Activated T-helper 2 cell treated with anti-CD3 and anti-CD28 coated beads, Interferon-gamma antibody, Interleukin-2, Interleukin-4, amounts not matched to agents 10 μg/mL and 5 μg/mL and 100 μg/mL, durations not matched to agents 14 hours and 24 hours and 36 hours (primary cell): ENCODE data around the gene POLN. TPM values are rescaled to one million over a fixed set of nuclear protein-coding genes. Genes with fewer than 3 reads are reported as not detected.

Experiments used
- DNase-seq: peaks from one replicate; pipeline ENCODE4 v3.0.0; 2021; ENCODE audit warnings: low spot score
- H3K27ac Mint-ChIP-seq: one replicate; pipeline ENCODE4 v1.8.0; 2021; ENCODE audit warnings: mixed read lengths
- H3K27me3 Mint-ChIP-seq: one replicate; pipeline ENCODE4 v1.8.0; 2021; ENCODE audit warnings: low read depth, mixed read lengths
- H3K36me3 Mint-ChIP-seq: one replicate; pipeline ENCODE4 v1.8.0; 2021; ENCODE audit warnings: low read depth, mixed read lengths
- H3K4me1 Mint-ChIP-seq: one replicate; pipeline ENCODE4 v1.8.0; 2021; ENCODE audit warnings: low read depth, mixed read lengths
- H3K4me3 Mint-ChIP-seq: one replicate; pipeline ENCODE4 v1.8.0; 2021; ENCODE audit warnings: low read depth, mild to moderate bottlenecking, moderate library complexity, mixed read lengths
- H3K9me3 Mint-ChIP-seq: one replicate; pipeline ENCODE4 v1.8.0; 2021; ENCODE audit warnings: mixed read lengths
- intact Hi-C: fragments of 100-400 bp; cut with micrococcal nuclease; formaldehyde crosslinking; loops from one replicate; pipeline ENCODE4 v1.15.1; 2023
- total RNA-seq: library from RNA; stranded (reverse); gene quantifications from 2 replicates; pipeline ENCODE4 v1.2.3, GENCODE V29; 2022

POLN gene
- total RNA-seq, 1 donor from 2014 or later = 1.4 TPM

DNA sequence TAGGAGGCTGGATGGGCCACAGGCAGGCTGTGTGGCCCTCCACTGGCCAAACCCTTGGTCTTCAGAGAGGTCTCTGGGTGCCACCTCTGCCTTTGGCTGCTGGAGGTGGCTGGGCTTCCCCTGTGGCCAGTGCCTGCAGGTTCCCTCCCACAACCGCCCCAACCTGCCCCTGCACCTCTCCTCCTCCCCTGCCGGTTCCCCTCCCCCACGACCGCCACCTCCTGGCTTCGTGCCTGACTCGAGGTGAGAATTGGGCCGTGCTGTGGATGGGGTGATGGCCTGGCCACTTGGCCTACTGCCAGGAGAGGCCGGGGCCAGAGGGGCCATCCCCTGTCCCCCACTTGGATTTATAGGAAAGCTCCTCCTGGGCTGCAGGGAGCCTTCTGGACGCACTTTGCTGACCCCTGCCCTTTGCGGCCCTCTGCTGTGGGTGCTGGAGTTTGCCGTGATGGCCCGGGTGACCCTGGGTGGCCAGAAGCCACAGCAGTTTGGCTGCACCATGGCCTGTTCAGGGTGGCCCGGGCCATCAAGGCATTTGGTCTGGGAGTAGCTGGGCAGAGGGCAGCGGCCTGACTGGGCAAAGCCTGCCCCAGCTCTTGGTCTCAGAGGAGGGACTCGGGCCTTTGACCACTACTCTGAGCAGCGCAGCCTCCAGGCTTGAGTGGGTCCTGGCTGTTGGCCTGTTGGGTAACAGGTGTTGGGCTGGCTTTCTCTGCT lies 179.0 kb downstream of the POLN start:
- Mint-ChIP-seq H3K27ac (no peak overlapping the region), H3K36me3 (no peaks in the 10 kb centered on the region), H3K4me1 (no peaks in the 10 kb centered on the region), H3K27me3 (no peaks in the 10 kb centered on the region), H3K4me3 (no peak overlapping the region), H3K9me3 (no peaks in the 10 kb centered on the region)
- intact Hi-C loops = no loop called here
- no peak for DNase-seq

- no peak for DNase-seq
- no peaks in the 10 kb centered on the region for H3K36me3 Mint-ChIP-seq
- no peaks in the 10 kb centered on the region for H3K9me3 Mint-ChIP-seq
- intact Hi-C loops = no loop called here
- H3K27ac Mint-ChIP-seq = no peak overlapping the region
- H3K4me3 Mint-ChIP-seq = no peak overlapping the region
- H3K27me3 Mint-ChIP-seq = peaks cover 7% of the 10 kb centered on the region
- no peaks in the 10 kb centered on the region for H3K4me1 Mint-ChIP-seq
Measured at GRCh38 chr4:2062168-2062807, 179.6 kb downstream of the POLN start.

GRCh38 chr4:2061186-2062131 lies 180.5 kb downstream of the POLN start:
- Mint-ChIP-seq H3K27me3 (peaks cover 13% of the 10 kb centered on the region), H3K27ac (no peak overlapping the region), H3K4me1 (no peaks in the 10 kb centered on the region), H3K9me3 (no peaks in the 10 kb centered on the region), H3K36me3 (no peaks in the 10 kb centered on the region), H3K4me3 (no peak overlapping the region)
- intact Hi-C loops = no loop called here
- no peak for DNase-seq

DNA sequence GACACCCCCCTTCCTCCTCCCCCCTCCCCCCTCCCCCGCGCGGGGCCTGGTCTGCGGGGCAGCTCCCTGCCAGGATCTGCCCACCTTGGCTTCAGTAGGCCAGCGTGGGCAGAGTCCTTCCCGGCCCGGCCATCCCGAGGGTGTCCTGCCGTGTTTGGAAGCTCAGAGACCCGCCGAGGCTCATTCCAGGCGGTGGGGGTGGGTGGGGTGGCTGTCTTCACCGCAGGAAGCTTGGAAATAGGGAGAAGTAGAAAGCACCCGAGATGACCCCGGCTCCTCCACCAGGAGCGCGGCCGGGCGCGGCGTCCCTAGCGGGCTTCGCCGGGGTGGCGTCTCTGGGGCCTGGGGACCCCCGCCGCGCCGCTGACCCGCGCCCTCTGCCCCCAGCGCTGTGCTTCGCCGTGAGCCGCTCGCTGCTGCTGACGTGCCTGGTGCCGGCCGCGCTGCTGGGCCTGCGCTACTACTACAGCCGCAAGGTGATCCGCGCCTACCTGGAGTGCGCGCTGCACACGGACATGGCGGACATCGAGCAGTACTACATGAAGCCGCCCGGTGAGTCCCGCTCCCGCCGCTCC lies 181.2 kb downstream of the POLN start:
- intact Hi-C loops = no loop called here
- Mint-ChIP-seq H3K4me1 (no peaks in the 10 kb centered on the region), H3K36me3 (no peaks in the 10 kb centered on the region)

DNA sequence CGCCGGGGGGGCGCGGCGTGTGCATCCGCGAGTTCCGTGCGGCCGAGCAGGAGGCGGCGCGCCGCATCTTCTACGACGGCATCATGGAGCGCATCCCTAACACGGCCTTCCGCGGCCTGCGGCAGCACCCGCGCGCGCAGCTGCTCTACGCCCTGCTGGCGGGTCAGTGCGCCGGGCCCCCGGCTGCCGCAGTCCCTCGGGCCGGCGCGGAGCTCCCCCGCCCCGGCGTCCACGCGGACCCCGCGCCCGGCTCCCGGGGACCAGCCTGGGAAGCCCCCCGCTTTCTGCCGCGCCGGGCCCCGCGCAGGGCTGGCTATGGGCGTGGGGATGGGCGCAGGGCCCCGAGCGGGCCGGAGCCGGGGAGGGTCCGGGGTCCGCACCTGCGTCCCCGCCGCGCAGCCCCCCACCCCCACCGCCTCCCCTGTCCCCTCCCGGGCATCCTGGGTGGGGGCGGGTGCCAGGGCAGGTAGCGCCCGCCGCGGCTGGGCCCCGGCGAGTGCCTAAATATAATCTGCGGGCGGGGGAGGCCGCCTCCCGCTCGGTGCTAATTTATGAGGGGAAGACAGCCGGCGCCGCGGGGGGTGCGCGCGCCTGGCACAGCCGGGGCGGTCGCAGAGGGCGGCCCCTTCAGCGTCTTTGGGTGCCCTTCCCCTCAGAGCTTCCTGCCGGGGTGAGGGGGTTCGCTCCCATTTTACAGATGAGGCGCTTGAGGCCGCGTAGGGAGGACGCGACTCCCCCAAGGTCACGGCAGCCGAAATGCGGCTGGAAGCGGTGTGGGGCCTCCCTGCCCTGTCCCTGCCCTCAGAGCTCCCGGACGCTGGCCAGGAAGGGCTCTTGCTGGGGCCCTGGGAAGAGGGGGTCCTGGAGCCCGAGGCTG lies 182.0 kb downstream of the POLN start:
- intact Hi-C loops = no loop called here
- H3K27ac Mint-ChIP-seq = no peak overlapping the region
- H3K4me3 Mint-ChIP-seq = no peak overlapping the region
- no peaks in the 10 kb centered on the region for H3K4me1 Mint-ChIP-seq
- no peaks in the 10 kb centered on the region for H3K36me3 Mint-ChIP-seq
- no peak for DNase-seq
- H3K9me3 Mint-ChIP-seq = no peaks in the 10 kb centered on the region
- peaks cover 22% of the 10 kb centered on the region for H3K27me3 Mint-ChIP-seq

More for the DNA sequence above, 181.2 kb downstream of the POLN start:
- DNase-seq = no peak
- H3K4me3 Mint-ChIP-seq = no peak overlapping the region
- H3K27ac Mint-ChIP-seq = no peak overlapping the region
- H3K9me3 Mint-ChIP-seq = no peaks in the 10 kb centered on the region
- peaks cover 18% of the 10 kb centered on the region for H3K27me3 Mint-ChIP-seq

DNA sequence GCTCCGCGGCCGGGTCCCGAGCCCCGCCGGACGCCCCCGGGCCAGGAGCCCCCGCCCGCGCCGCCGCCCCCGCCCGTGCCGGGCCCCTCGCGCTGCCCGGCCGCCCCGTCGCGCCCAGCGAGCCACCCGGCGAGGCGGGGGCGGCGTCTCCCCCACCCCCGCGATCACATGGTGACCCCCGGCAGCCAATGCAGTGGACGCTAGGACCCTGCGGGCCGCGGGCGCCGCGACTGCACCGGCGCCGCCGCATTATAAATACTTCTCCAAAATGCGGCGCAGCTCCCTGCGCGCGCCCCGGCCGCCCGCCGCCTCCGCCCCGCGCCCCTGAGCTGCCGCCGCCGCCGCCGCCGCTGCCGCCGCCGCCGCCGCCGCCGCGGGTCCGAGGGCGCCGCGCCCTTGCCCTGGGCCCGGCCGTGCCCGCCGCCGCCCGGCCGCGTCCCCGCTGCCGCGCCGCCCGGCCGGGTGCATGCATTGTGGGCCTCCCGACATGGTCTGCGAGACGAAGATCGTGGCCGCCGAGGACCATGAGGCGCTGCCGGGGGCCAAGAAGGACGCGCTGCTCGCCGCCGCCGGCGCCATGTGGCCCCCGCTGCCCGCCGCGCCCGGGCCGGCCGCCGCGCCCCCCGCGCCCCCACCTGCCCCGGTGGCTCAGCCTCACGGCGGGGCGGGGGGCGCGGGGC lies 182.7 kb downstream of the POLN start, which contains the start of gene NAT8L:
NAT8L (plus strand) TSS at position 282 of the 680 bp plus-strand sequence; CDS start at position 467, 185 bp downstream.
- H3K36me3 Mint-ChIP-seq = no peaks in the 10 kb centered on the region
- intact Hi-C loops = no loop called here
- no peaks in the 10 kb centered on the region for H3K9me3 Mint-ChIP-seq
- H3K4me3 Mint-ChIP-seq = no peak within 1 kb of the TSS
- peaks cover 23% of the 10 kb centered on the region for H3K27me3 Mint-ChIP-seq
- H3K27ac Mint-ChIP-seq = no peak within 1 kb of the TSS
- H3K4me1 Mint-ChIP-seq = no peaks in the 10 kb centered on the region
- DNase-seq = no peak

GRCh38 chr4:2058264-2059045 lies 183.5 kb downstream of the POLN start:
- Mint-ChIP-seq H3K36me3 (no peaks in the 10 kb centered on the region), H3K9me3 (no peaks in the 10 kb centered on the region), H3K27ac (no peak overlapping the region), H3K4me1 (no peaks in the 10 kb centered on the region), H3K4me3 (no peak overlapping the region), H3K27me3 (peaks cover 25% of the 10 kb centered on the region)
- intact Hi-C loops = no loop called here
- no peak for DNase-seq

DNA sequence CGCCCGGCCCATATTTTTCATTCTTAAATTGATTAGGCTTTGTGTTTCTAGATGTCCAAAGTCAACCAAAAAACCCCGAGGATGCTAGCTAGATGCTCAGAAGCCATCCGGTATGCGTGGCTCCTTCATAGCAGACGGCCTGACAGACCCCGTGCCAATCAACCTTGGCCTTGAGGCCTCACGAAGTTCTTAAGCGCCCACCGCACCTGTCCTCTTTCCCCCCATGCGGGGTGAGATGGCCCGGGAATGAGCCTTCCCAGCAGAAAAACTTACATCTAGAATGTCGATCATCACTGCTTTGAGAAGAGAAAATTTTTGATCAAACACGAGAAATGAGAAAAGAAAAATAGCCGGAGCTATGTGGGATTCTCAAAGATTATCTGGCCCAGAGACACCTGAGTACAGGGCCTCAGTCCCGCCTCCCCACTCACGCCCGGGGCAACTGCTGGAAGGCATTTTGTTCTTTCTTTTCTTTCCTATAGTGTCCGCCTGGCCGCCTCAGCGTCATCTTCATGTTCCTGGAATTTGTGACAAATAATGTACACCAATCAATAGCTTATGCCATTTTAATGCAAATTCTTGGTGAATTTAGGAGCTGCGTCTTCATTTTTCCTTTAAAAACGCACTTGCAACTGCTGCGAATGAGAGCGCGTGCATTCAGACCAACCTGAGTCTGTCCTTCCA lies 184.4 kb downstream of the POLN start:
- H3K4me3 Mint-ChIP-seq = peak overlapping the region; percentile 37
- H3K9me3 Mint-ChIP-seq = no peaks in the 10 kb centered on the region
- no peaks in the 10 kb centered on the region for H3K36me3 Mint-ChIP-seq
- H3K4me1 Mint-ChIP-seq = no peaks in the 10 kb centered on the region
- no peak overlapping the region for H3K27ac Mint-ChIP-seq
- intact Hi-C loops = no loop called here
- DNase-seq = no peak
- peaks cover 27% of the 10 kb centered on the region for H3K27me3 Mint-ChIP-seq

- Mint-ChIP-seq H3K4me3 (no peak overlapping the region), H3K27ac (no peak overlapping the region), H3K36me3 (no peaks in the 10 kb centered on the region), H3K9me3 (no peaks in the 10 kb centered on the region), H3K4me1 (no peaks in the 10 kb centered on the region), H3K27me3 (peaks cover 39% of the 10 kb centered on the region)
- intact Hi-C loops = no loop called here
- DNase-seq = no peak
Measured at GRCh38 chr4:2054217-2054616, 187.7 kb downstream of the POLN start.

GRCh38 chr4:2051086-2051485 lies 190.8 kb downstream of the POLN start:
- no peaks in the 10 kb centered on the region for H3K36me3 Mint-ChIP-seq
- H3K27me3 Mint-ChIP-seq = peaks cover 25% of the 10 kb centered on the region
- no peak overlapping the region for H3K27ac Mint-ChIP-seq
- H3K9me3 Mint-ChIP-seq = no peaks in the 10 kb centered on the region
- no peaks in the 10 kb centered on the region for H3K4me1 Mint-ChIP-seq
- H3K4me3 Mint-ChIP-seq = no peak overlapping the region
- intact Hi-C loops = no loop called here
- DNase-seq = no peak
